ENCODE data around the gene MUC6.

Gene MUC6, protein sequence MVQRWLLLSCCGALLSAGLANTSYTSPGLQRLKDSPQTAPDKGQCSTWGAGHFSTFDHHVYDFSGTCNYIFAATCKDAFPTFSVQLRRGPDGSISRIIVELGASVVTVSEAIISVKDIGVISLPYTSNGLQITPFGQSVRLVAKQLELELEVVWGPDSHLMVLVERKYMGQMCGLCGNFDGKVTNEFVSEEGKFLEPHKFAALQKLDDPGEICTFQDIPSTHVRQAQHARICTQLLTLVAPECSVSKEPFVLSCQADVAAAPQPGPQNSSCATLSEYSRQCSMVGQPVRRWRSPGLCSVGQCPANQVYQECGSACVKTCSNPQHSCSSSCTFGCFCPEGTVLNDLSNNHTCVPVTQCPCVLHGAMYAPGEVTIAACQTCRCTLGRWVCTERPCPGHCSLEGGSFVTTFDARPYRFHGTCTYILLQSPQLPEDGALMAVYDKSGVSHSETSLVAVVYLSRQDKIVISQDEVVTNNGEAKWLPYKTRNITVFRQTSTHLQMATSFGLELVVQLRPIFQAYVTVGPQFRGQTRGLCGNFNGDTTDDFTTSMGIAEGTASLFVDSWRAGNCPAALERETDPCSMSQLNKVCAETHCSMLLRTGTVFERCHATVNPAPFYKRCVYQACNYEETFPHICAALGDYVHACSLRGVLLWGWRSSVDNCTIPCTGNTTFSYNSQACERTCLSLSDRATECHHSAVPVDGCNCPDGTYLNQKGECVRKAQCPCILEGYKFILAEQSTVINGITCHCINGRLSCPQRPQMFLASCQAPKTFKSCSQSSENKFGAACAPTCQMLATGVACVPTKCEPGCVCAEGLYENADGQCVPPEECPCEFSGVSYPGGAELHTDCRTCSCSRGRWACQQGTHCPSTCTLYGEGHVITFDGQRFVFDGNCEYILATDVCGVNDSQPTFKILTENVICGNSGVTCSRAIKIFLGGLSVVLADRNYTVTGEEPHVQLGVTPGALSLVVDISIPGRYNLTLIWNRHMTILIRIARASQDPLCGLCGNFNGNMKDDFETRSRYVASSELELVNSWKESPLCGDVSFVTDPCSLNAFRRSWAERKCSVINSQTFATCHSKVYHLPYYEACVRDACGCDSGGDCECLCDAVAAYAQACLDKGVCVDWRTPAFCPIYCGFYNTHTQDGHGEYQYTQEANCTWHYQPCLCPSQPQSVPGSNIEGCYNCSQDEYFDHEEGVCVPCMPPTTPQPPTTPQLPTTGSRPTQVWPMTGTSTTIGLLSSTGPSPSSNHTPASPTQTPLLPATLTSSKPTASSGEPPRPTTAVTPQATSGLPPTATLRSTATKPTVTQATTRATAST (N-terminal part only)

DNA sequence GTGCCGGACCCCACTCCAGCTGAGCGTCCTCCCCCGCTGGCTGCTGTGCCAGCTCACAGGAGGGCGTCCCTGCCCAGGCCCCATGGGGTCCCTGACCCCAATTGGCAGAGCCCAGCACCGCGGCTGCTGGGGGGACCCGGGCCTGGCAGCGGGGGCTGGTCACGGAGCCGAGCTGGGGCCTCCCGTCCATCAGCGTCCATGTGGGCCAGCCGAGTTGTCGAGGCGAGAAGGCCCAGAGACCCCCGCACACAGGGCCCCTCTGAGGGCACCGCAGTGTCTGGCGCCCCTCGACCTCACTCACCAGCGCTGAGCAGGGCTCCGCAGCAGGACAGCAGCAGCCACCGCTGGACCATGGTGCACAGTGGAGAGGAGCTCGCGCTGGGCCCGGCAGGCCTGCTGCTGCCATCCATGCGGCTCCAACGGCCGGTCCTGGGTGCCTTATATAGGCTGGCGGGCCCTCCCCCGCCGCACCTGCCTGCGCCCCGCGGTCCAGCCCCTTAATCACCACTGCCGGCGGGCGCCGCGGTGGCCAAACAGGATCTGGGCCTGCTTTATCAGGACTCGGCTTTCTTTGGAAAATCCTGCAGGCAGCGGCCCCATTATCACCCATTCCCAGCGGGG lies at the start of gene MUC6:
Gene MUC6 (minus strand): TSS at position 416 of the 621 bp plus-strand sequence. CDS start 63 bp downstream, at position 353.
- no peak for DNase-seq

DNA sequence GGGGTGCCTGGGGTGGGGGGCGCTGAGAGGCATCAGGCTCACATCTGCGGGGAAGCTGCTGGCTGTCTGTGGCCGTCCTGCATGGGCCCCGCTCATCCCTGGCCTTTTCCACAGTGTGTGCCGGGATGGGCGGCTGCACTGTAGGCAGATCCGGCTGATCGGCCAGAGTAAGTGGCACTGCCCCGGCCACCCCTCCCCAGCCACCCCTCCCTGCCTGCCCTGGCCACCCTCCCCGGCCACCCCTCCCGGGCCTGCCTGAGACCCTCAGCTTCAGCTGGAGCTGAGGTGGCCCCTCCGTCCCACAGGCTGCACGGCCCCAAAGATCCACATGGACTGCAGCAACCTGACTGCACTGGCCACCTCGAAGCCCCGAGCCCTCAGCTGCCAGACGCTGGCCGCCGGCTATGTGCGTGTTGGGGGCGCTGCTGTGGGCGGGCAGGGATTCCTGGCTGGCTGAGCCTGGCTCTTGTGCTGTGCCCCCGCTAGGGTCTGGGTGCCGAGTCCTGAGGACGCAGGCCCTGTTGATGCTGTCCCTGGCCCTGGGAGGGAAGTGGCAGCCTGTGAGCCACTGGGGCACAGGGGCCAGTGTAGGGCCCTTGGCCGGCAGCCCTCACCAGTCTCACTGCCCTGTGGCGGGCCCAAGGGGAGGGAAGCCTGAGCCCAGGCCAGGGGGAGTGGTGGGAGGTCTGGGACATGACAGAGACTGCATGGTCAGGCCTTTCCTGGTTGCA lies 49.1 kb upstream of the MUC6 start:
- DNase-seq, result no peak

DNA sequence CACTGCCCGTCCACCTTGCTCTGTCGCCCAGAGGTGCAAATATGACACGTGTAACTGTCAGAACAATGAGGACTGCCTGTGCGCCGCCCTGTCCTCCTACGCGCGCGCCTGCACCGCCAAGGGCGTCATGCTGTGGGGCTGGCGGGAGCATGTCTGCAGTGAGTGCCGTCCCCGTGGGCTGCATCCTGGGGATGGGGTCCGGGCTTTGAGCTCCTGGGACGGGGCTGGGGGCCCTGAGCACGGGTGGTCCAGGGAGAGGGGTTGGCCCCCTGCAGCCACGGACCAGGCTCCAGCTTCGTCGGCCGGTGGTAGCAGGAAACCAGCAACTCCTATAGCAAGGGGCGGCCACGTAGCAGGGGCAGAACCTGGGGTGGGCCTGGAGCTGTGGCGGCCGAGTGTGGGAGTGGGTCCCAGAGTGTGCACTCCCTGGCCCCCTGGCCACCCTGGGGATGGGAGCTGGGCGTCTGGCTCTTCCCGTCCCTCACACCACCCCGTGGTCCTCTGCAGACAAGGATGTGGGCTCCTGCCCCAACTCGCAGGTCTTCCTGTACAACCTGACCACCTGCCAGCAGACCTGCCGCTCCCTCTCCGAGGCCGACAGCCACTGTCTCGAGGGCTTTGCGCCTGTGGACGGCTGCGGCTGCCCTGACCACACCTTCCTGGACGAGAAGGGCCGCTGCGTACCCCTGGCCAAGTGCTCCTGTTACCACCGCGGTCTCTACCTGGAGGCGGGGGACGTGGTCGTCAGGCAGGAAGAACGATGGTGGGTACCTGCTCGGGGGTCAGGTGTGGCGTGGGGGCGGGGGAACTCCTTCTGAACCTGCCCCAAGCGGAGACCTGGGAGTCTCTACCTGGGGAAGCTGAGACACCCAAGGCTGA lies 48.3 kb upstream of the MUC6 start:
- no peak for DNase-seq

DNA sequence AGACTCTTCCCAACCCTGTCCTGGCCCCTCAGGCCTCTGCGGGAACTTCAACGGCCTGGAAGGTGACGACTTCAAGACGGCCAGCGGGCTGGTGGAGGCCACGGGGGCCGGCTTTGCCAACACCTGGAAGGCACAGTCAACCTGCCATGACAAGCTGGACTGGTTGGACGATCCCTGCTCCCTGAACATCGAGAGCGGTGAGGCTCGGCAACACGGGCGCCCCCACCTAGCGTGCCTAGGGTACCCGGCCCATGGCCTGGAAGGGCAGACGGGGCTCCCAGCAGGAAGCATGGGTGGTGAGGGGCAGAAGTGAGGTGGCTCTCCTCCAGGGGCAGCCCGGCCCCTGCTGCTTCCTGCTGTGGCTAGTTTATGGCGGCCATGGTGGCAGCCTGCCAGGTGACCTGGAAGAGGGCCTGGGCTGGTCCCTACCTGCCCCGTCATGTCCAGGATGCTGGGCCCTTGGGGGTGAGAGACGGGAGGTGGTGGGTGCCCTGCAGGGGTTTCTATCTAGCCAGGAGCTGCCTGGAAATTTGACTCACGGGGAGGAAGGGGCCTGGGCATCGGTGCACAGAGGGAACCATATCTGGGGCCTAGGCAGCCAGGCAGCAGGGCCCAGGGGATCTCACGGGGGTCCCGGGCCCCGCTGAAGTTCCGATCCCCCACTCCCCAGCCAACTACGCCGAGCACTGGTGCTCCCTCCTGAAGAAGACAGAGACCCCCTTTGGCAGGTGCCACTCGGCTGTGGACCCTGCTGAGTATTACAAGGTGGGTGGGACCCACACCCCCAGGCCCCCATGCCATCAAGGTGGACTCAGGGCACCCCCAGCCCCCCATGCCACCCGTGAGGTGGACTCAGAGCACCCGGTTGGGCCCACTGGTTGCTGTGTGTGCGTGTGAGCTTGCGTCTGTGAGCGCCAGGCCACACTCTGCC lies 47.4 kb upstream of the MUC6 start:
- peak; percentile 8 for DNase-seq

DNA sequence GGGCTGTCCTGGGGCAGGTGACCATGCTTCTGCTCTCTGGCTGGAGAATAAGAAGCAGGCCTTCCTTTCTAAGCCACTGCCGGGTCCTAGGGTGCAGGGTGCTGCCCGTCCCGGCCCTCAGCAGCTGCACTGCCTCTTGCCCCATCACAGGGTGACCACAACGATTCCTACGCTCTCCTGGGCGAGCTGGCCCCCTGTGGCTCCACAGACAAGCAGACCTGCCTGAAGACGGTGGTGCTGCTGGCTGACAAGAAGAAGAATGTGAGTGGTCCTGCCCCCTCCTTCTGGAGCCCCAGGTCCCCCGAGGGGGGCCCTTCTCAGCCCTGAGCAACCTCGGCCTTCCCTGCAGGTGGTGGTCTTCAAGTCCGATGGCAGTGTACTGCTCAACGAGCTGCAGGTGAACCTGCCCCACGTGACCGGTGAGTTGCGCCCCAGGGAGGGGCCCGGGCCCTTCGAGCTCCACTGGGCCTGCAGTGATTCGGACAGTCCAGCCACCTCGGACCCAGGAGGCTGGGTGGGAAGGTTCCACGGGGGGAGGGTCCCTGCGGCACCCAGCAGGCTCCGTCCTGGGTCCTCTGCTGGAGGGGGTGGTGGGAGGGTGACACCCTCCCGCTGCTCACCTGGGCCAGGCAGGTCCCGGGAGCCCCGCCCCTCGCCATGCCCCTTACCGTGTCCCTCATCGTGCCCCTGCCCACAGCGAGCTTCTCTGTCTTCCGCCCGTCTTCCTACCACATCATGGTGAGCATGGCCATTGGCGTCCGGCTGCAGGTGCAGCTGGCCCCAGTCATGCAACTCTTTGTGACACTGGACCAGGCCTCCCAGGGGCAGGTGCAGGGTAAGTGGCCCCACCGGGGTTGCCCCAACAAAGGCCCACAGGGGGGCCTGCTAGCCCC lies 46.5 kb upstream of the MUC6 start:
- peak; percentile 8 for DNase-seq

DNA sequence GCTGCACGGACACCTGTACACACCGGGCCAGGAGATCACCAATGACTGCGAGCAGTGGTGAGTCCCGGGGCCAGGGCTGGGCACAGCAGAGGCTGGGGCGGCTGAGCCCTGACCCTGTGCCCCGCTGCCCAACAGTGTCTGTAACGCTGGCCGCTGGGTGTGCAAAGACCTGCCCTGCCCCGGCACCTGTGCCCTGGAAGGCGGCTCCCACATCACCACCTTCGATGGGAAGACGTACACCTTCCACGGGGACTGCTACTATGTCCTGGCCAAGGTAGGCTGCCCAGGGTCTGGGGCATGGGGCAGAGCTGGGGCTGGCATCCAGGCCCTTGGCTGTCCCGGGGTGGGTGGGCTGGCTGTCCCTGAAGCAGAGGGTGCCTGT lies 45.8 kb upstream of the MUC6 start:
- DNase-seq, result no peak

DNA sequence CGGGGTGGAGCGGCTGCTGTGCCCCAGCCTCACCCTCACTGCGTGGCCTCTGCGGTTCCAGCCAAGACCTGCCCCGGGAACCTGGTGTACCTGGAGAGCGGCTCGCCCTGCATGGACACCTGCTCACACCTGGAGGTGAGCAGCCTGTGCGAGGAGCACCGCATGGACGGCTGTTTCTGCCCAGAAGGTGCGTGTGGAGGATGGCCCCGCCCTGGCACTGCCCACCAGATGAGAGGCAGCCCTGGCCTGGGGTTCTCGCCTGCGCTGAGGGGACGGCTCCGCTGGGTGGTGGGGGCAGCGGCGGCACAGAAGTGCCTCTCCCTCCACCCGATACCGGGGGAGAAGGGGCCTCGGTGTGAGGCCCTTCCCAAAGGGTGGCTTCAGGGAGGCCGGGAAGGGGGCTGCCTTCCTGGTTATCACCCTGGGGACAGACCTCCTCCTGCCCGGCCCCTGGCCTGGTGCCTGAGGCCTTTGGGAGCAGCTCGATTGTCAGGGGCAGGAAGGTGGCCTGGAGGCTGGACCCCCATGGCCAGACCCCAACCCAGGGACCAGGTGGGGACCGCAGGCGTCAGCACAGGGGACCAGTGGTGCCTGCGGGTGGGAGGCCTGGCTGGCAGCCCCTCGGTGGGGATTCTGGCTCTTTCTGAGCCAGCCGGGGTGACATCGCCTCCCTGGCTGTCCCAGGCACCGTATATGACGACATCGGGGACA lies 45.2 kb upstream of the MUC6 start:
- peak; percentile 8 for DNase-seq

DNA sequence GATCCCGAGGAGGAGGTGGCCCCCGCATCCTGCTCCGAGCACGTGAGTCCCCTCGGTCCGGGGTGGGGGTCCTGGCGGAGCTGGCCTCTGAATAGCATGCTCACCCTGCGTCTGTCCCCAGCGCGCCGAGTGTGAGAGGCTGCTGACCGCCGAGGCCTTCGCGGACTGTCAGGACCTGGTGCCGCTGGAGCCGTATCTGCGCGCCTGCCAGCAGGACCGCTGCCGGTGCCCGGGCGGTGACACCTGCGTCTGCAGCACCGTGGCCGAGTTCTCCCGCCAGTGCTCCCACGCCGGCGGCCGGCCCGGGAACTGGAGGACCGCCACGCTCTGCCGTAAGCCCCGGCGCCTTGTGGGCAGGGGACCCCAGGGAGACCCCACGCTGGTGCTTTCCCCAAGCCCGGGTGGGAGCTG lies 41.7 kb upstream of the MUC6 start:
- no peak for DNase-seq

DNA sequence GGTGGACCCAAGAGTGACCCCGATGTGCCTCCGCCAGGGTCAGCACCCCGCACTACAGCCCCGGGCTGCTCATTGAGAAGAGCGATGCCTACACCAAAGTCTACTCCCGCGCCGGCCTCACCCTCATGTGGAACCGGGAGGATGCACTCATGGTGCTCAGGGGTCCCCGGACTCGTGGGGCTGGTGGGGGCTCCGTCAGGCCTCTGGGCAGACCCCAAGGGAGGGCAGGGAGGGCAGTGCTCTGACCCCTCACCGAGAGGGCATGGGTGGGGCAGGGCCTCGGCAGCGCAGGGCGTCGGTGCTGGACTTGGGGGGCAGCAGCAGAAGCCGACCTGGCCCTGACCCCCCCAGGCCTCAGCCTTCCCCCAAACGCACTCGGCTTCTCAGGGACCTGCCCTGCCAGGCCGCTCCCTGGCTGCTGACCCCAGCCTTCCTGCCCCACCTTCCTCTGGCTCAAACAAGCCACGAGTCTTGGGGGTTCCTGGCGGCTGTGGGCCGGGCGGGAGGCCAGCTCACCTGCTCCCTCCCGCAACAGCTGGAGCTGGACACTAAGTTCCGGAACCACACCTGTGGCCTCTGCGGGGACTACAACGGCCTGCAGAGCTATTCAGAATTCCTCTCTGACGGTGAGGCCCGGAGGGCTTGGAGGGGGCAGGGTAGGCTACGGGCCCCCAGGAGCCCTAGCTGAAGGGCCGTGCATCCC lies 41.0 kb upstream of the MUC6 start:
- DNase-seq, result peak; percentile 9

DNA sequence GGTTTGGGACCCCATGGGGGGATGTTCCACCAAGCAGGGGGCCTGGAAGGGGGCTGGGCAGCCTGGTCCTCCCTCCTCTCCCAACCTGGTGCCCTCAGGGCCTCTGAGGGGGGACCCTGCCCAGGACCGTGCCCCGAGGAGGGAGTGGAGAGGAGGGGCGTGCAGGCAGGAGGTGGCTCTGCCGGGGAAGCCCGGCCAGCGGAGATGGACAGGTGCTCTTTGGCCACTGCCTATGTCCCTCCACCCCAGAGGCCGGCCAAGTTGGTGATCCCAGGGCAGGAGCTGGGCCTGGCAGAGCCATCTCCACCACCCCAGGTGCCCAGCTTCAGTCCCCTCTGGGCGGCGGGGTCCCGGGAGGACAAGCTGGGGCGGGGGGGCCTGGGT lies 40.5 kb upstream of the MUC6 start:
- DNase-seq, result no peak

DNA sequence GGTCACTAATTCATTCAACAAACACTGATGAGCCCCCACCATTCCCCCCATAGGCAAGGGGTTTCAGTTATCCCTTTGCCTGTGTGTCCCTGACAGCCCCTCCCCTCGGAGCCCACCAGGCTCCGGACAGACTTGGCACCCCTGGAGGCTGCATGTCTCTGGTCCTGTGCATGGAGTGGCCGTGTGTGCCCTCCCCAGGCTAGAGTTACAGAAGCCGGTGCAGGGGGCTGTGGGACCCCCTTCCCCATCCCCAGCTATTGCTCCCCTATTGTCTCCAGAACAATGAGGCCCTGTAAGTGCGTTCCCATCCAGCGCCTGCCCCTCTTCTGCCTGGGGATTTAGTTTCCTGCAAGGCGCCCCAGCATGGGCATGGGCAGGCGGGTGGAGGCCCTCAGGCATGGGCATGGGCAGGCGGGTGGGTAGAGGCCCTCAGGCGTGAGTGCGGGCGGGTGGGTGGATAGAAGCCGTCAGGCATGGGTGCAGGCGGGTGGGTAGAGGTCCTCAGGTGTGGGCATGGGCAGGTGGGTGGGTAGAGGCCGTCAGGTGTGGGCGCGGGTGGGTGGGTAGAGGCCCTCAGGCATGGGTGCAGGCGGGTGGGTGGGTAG lies 39.6 kb upstream of the MUC6 start:
- DNase-seq, result no peak

DNA sequence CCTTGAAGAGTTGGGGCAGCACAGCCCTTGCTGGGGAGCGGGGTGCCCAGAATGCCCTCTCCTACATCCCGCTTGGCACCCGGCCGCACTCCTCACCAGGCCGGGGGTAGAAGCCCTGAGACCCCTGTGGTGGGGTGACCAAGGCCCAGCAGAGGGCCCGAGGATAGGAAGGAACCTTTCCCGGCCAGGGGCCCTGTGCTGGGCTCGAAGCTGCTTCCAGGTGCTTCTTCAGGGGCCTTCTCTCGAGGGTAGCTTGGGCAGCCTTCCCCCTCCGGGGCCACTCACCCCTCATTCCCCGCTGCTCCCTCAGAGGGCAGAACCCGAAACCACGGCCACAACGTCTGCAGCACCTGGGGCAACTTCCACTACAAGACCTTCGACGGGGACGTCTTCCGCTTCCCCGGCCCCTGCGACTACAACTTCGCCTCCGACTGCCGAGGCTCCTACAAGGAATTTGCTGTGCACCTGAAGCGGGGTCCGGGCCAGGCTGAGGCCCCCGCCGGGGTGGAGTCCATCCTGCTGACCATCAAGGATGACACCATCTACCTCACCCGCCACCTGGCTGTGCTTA lies 38.9 kb upstream of the MUC6 start:
- DNase-seq, result no peak

DNA sequence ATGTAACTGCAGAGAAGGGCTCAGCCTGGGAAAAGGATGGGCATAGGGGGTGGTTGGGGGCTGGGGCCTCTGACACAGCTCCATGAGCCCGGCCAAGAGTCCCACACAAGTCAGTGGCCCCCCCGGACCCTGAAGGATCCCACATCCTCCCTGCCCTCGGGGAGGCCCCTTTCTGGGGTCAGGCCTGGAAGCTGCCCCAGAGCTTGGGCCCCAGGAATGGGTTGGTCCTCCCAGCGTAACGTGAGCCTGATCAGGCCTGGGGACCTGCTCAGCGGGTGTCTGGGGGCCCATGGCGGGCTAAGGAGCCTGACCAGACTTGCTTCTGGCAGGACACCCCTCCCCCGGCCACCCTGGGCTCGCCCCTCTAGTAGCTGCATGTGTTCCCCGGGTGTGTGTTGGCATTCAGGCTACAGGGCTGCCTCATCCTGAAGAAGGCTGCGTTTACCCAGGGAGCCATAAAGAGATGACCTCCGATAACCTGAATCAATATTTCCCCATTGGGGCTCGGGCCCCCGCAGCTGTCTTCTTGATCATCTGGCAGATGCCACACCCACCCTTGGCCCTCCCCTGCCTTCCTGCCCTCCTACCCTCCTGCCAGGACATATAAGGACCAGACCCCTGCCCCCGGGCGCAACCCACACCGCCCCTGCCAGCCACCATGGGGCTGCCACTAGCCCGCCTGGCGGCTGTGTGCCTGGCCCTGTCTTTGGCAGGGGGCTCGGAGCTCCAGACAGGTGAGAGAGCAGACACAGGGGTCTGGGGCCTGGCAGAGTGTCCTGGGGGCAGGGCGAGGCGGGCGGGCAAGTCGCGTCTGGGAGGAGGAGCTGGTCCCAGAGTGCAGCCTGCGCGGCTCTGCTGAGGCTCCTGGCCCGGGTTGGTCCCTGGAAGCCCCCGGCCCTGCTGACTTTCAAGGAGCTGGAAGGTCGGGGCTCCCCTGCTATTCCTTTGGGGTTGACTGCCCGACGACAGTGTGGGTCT lies 38.0 kb upstream of the MUC6 start, which contains the start of gene MUC2:
Gene MUC2 (plus strand): TSS at position 631 of the 978 bp plus-strand sequence.
- DNase-seq, result peak; percentile 10

DNA sequence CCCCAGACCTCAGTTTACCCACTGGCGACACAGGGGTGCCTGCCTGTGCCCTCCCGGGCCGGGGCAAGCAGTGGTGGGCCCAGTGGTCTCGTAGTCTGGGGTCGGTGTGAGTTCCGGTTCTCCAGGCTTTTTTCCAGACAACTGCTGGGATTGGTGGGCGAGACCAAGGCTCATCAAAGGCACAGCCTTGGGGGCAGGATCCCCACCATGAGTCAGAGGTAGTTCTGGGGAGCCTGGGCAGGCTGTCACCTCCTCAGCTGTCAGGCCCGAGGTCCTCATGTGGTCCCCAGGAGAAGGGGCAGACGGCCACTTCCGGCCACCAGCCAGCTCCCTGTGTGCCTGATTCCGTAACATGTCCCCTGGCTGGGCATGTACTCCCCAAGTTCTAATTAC lies 37.3 kb upstream of the MUC6 start:
- no peak for DNase-seq

DNA sequence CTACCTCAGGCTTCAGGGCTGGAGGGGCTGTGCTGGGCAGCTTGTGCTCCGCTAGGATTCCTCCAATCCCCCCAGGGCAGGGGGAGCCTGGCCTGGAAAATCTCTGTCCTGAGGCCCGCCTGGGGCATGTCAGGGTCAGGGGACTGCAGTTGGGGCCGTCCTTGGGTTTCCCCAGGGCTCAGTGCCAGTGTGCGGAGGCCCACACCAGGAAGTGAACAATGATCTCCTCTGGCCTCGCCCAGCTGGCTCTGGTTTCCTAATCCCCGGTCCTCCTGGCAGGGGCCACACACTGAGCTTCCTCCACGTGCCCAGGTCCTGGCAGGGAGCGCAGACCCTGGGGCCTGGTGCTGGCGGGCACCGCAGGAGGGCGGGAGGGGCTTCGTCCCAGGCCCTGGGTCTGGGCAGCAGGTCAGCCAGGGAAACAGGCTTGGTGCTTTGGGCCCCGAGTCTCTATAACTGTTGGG lies 36.8 kb upstream of the MUC6 start:
- no peak for DNase-seq
